PC-3 (cell line): Measurements from ENCODE around the gene C16orf87.

Source experiments
- CTCF ChIP-seq: fragments of 300-600 bp; sonication (generic); conservative IDR thresholded peaks from 2 replicates; pipeline ENCODE4 v1.5.1; 2017; ENCODE audit warnings: antibody characterized with exemption, low read depth, mild to moderate bottlenecking, low read length
- EZH2 ChIP-seq: fragments of 300-600 bp; sonication (generic); IDR thresholded peaks from one replicate; pipeline ENCODE4 v1.6.1; 2017; ENCODE audit warnings: antibody characterized with exemption, mild to moderate bottlenecking, low read length; ENCODE audit not compliant: unreplicated experiment
- EZH2phosphoT487 ChIP-seq: fragments of 300-600 bp; sonication (generic); IDR thresholded peaks from 2 replicates; pipeline ENCODE4 v1.6.1; 2018; ENCODE audit warnings: mild to moderate bottlenecking, antibody characterized with exemption, low read length, borderline replicate concordance

GRCh38 chr16:46796764-46797269 lies 34.2 kb downstream of the C16orf87 start:
- no peak for TF ChIP-seq CTCF
- TF ChIP-seq EZH2: no peak
- no peak for TF ChIP-seq EZH2phosphoT487
